HEK293 (cell line): ENCODE results near the gene NLGN1.

Experiments used
- CTCF ChIA-PET: fragments of 350-600 bp; formaldehyde crosslinking; extraction: SDS; loops from one replicate; lab custom pipeline; 2021; ENCODE audit warnings: antibody characterized with exemption; lab: Yijun Ruan, JAX
- POLR2A ChIA-PET: fragments of 300-600 bp; formaldehyde crosslinking; extraction: SDS; loops from one replicate; lab custom pipeline; 2020; ENCODE audit warnings: antibody characterized with exemption, inconsistent platforms; lab: Yijun Ruan, JAX
- H3K27ac ChIP-seq: fragments of 200-500 bp; sonication (Bioruptor generic); 2 replicates; pipeline ENCODE4 v1.5.1; 2014; ENCODE audit warnings: low read depth, low read length, control low read depth, inconsistent platforms; ENCODE audit errors: extremely low read depth
- H3K36me3 ChIP-seq, 2 experiments: fragments of 200-500 bp in 1 of 2; sonication (Bioruptor generic) in 1 of 2; 1 replicate in 1 of 2; 2 replicates in 1 of 2; pipeline ENCODE4 v1.5.1; 2014 to 2017; ENCODE audit warnings: inconsistent platforms in 2 of 2, low read length in 2 of 2; ENCODE audit not compliant: control insufficient read depth in 2 of 2, insufficient read depth in 1 of 2
- H3K4me1 ChIP-seq: fragments of 200-500 bp; sonication (Bioruptor generic); 2 replicates; pipeline ENCODE4 v1.5.1; 2014; ENCODE audit warnings: mild to moderate bottlenecking, low read length, inconsistent platforms; ENCODE audit not compliant: control insufficient read depth, insufficient read depth
- H3K4me3 ChIP-seq: 2 replicates; pipeline ENCODE4 v1.5.1; 2011; ENCODE audit warnings: low read depth, mild to moderate bottlenecking, control low read depth, low read length, moderate library complexity
- H3K9me3 ChIP-seq: fragments of 200-500 bp; sonication (Bioruptor generic); 2 replicates; pipeline ENCODE4 v1.5.1; 2014; ENCODE audit warnings: low read depth, low read length, inconsistent platforms; ENCODE audit not compliant: control insufficient read depth, insufficient read depth
- MZF1 ChIP-seq: fragments of 450-650 bp; formaldehyde crosslinking; IDR thresholded peaks from 2 replicates; pipeline ENCODE4 v1.5.1; 2017; ENCODE audit warnings: missing biosample characterization, missing genetic modification characterization, borderline replicate concordance
- SCRT2 ChIP-seq: fragments of 450-650 bp; formaldehyde crosslinking; IDR thresholded peaks from 2 replicates; pipeline ENCODE4 v1.5.1; 2016; ENCODE audit warnings: missing biosample characterization, missing genetic modification characterization
- ZEB2 ChIP-seq: fragments of 450-650 bp; formaldehyde crosslinking; IDR thresholded peaks from 2 replicates; pipeline ENCODE4 v1.5.1; 2016; ENCODE audit warnings: missing biosample characterization, missing genetic modification characterization
- ZNF202 ChIP-seq: fragments of 450-650 bp; formaldehyde crosslinking; IDR thresholded peaks from 2 replicates; pipeline ENCODE4 v1.5.1; 2016; ENCODE audit warnings: missing biosample characterization, missing genetic modification characterization, borderline replicate concordance
- ZNF221 ChIP-seq: fragments of 450-650 bp; formaldehyde crosslinking; IDR thresholded peaks from 2 replicates; pipeline ENCODE4 v1.5.1; 2017; ENCODE audit warnings: missing biosample characterization, missing genetic modification characterization, borderline replicate concordance
- ZNF223 ChIP-seq: fragments of 450-650 bp; formaldehyde crosslinking; IDR thresholded peaks from 2 replicates; pipeline ENCODE4 v1.5.1; 2016; ENCODE audit warnings: missing biosample characterization, missing genetic modification characterization
- ZNF274 ChIP-seq, 2 experiments: fragments of 200-500 bp in 1 of 2; fragments of 450-650 bp in 1 of 2; sonication (Bioruptor generic) in 1 of 2; formaldehyde crosslinking in 1 of 2; IDR thresholded peaks; 2 replicates each; pipeline versions ENCODE4 v1.5.1 to v1.6.1; 2014 to 2016; ENCODE audit warnings: borderline replicate concordance in 1 of 2, inconsistent platforms in 1 of 2, low read length in 1 of 2, missing biosample characterization in 1 of 2, missing genetic modification characterization in 1 of 2
- ZNF324 ChIP-seq: fragments of 450-650 bp; formaldehyde crosslinking; IDR thresholded peaks from 2 replicates; pipeline ENCODE4 v1.5.1; 2016; ENCODE audit warnings: missing biosample characterization, missing genetic modification characterization
- ZNF398 ChIP-seq: fragments of 450-650 bp; formaldehyde crosslinking; IDR thresholded peaks from 2 replicates; pipeline ENCODE4 v1.5.1; 2017; ENCODE audit warnings: missing biosample characterization, missing genetic modification characterization
- ZNF48 ChIP-seq: fragments of 450-650 bp; formaldehyde crosslinking; IDR thresholded peaks from 2 replicates; pipeline ENCODE4 v1.5.1; 2016; ENCODE audit warnings: missing biosample characterization, missing genetic modification characterization
- ZNF530 ChIP-seq: fragments of 450-650 bp; formaldehyde crosslinking; IDR thresholded peaks from 2 replicates; pipeline ENCODE4 v1.5.1; 2016; ENCODE audit warnings: low read depth, missing biosample characterization, missing genetic modification characterization
- ZNF645 ChIP-seq: fragments of 450-650 bp; formaldehyde crosslinking; IDR thresholded peaks from 2 replicates; pipeline ENCODE4; 2016; ENCODE audit warnings: missing biosample characterization, missing genetic modification characterization
- ZNF704 ChIP-seq: fragments of 450-650 bp; formaldehyde crosslinking; IDR thresholded peaks from 2 replicates; pipeline ENCODE4 v1.5.1; 2016; ENCODE audit warnings: missing biosample characterization, missing genetic modification characterization
- ZNF843 ChIP-seq: fragments of 450-650 bp; formaldehyde crosslinking; IDR thresholded peaks from 2 replicates; pipeline ENCODE4 v1.5.1; 2016; ENCODE audit warnings: missing biosample characterization, missing genetic modification characterization
- TF ChIP-seq, protein P1 (sequence below): fragments of 450-650 bp; IDR thresholded peaks from 2 replicates; pipeline ENCODE4 v1.5.1; 2018; ENCODE audit warnings: missing biosample characterization, missing genetic modification characterization
- TF ChIP-seq, protein P2 (sequence below): fragments of 450-650 bp; formaldehyde crosslinking; IDR thresholded peaks from 2 replicates; pipeline ENCODE4 v1.5.1; 2016; ENCODE audit warnings: missing biosample characterization, missing genetic modification characterization
- TF ChIP-seq, protein P3 (sequence below): fragments of 450-650 bp; formaldehyde crosslinking; IDR thresholded peaks from 2 replicates; pipeline ENCODE4 v1.5.1; 2017; ENCODE audit warnings: missing biosample characterization, missing genetic modification characterization

The NLGN1 gene

DNA sequence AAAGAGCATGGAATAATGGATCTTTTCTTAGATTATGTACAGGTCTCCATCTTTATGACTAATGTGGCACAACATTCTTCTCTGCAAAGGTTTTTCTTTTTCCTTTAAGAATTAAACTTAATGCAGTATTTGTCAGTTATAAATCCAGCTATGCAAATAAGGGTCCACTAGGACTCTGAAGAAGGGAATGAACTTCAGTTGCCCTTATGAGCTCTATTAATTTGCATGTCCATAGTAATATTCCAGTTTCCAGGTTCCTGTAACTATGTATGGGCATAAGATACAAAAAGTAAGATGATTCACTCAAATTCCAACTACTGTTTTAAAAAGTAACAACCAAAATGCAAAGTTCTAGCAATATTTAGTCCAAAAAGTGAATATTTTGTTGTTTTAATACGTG is 337.4 kb downstream of the NLGN1 start:
- POLR2A ChIA-PET: no interaction called here
- Histone ChIP-seq H3K9me3 (no peaks in the 10 kb centered on the region), H3K36me3 (no peaks in the 10 kb centered on the region), H3K27ac (no peak overlapping the region), H3K4me3 (no peak overlapping the region), H3K4me1 (no peaks in the 10 kb centered on the region)
- CTCF ChIA-PET: no interaction called here
- TF ChIP-seq ZNF530 (tag by site-specific recombination): no peak
- TF ChIP-seq SCRT2 (tag by site-specific recombination): no peak
- no peak for TF ChIP-seq ZEB2 (tag by site-specific recombination)
- no peak for TF ChIP-seq MZF1
- no peak for TF ChIP-seq ZNF843 (tag by site-specific recombination)
- TF ChIP-seq, protein P1, sequence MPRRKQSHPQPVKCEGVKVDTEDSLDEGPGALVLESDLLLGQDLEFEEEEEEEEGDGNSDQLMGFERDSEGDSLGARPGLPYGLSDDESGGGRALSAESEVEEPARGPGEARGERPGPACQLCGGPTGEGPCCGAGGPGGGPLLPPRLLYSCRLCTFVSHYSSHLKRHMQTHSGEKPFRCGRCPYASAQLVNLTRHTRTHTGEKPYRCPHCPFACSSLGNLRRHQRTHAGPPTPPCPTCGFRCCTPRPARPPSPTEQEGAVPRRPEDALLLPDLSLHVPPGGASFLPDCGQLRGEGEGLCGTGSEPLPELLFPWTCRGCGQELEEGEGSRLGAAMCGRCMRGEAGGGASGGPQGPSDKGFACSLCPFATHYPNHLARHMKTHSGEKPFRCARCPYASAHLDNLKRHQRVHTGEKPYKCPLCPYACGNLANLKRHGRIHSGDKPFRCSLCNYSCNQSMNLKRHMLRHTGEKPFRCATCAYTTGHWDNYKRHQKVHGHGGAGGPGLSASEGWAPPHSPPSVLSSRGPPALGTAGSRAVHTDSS: no peak
- no peak for TF ChIP-seq ZNF48 (tag by site-specific recombination)
- TF ChIP-seq, protein P2, sequence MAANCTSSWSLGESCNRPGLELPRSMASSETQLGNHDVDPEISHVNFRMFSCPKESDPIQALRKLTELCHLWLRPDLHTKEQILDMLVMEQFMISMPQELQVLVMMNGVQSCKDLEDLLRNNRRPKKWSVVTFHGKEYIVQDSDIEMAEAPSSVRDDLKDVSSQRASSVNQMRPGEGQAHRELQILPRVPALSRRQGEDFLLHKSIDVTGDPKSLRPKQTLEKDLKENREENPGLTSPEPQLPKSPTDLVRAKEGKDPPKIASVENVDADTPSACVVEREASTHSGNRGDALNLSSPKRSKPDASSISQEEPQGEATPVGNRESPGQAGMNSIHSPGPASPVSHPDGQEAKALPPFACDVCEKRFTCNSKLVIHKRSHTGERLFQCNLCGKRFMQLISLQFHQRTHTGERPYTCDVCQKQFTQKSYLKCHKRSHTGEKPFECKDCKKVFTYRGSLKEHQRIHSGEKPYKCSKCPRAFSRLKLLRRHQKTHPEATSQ (tag by site-specific recombination): no peak
- TF ChIP-seq ZNF704 (tag by site-specific recombination): no peak
- TF ChIP-seq ZNF398 (tag by site-specific recombination): no peak
- no peak for TF ChIP-seq ZNF202 (tag by site-specific recombination)
- TF ChIP-seq ZNF223 (tag by site-specific recombination): no peak
- TF ChIP-seq ZNF274 (IDR thresholded peaks at IDR 0.05; ENCODE audit: low read length): no peak
- TF ChIP-seq ZNF274 (tag by site-specific recombination; IDR thresholded peaks at IDR 0.05; ENCODE audit: borderline replicate concordance): no peak
- TF ChIP-seq ZNF221: no peak
- TF ChIP-seq ZNF645: no peak
- TF ChIP-seq, protein P3, sequence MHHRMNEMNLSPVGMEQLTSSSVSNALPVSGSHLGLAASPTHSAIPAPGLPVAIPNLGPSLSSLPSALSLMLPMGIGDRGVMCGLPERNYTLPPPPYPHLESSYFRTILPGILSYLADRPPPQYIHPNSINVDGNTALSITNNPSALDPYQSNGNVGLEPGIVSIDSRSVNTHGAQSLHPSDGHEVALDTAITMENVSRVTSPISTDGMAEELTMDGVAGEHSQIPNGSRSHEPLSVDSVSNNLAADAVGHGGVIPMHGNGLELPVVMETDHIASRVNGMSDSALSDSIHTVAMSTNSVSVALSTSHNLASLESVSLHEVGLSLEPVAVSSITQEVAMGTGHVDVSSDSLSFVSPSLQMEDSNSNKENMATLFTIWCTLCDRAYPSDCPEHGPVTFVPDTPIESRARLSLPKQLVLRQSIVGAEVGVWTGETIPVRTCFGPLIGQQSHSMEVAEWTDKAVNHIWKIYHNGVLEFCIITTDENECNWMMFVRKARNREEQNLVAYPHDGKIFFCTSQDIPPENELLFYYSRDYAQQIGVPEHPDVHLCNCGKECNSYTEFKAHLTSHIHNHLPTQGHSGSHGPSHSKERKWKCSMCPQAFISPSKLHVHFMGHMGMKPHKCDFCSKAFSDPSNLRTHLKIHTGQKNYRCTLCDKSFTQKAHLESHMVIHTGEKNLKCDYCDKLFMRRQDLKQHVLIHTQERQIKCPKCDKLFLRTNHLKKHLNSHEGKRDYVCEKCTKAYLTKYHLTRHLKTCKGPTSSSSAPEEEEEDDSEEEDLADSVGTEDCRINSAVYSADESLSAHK: no peak
- TF ChIP-seq ZNF324 (tag by site-specific recombination): no peak
